ENCODE measurements around the gene NAA35. TPM values are rescaled to one million over a fixed set of nuclear protein-coding genes. Genes with fewer than 3 reads are reported as not detected.
A peak's percentile ranks its signal among the peaks of the same experiment; 100 is the strongest.

The NAA35 gene
- total RNA-seq, 1 donor from 2014 or later, result 35.7 TPM

DNA sequence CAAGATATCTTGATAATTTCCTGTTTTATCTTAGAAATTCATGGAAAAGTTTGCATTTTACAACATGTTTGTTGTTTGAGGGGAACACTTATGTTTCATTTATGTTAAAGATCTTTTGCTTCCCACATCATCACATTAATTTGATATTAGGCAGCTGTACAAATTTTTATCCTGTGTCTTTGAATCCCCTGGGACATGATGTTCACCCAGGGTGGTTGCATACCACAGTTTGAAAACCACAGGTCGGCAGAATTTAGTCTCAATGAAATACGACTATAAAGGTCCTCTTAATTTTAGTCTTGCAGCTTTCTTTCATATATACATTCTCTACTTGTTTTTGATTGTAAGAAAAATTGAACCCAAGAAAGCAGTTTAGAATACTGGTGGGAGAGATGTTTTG lies 3.7 kb downstream of the NAA35 start:
- Mint-ChIP-seq H3K36me3 (peaks cover 38% of the 10 kb centered on the region), H3K27me3 (no peaks in the 10 kb centered on the region), H3K27ac (peak overlapping the region; percentile 33), H3K9me3 (peaks cover 5% of the 10 kb centered on the region), H3K4me1 (ENCODE audit: unreplicated experiment) (peaks cover 21% of the 10 kb centered on the region), H3K4me3 (no peak overlapping the region)
- DNase-seq (ENCODE audit: extremely low spot score, unreplicated experiment), result no peak
- TF ChIP-seq, protein P1, sequence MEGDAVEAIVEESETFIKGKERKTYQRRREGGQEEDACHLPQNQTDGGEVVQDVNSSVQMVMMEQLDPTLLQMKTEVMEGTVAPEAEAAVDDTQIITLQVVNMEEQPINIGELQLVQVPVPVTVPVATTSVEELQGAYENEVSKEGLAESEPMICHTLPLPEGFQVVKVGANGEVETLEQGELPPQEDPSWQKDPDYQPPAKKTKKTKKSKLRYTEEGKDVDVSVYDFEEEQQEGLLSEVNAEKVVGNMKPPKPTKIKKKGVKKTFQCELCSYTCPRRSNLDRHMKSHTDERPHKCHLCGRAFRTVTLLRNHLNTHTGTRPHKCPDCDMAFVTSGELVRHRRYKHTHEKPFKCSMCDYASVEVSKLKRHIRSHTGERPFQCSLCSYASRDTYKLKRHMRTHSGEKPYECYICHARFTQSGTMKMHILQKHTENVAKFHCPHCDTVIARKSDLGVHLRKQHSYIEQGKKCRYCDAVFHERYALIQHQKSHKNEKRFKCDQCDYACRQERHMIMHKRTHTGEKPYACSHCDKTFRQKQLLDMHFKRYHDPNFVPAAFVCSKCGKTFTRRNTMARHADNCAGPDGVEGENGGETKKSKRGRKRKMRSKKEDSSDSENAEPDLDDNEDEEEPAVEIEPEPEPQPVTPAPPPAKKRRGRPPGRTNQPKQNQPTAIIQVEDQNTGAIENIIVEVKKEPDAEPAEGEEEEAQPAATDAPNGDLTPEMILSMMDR (conservative IDR thresholded peaks at IDR 0.05), result no peak

DNA sequence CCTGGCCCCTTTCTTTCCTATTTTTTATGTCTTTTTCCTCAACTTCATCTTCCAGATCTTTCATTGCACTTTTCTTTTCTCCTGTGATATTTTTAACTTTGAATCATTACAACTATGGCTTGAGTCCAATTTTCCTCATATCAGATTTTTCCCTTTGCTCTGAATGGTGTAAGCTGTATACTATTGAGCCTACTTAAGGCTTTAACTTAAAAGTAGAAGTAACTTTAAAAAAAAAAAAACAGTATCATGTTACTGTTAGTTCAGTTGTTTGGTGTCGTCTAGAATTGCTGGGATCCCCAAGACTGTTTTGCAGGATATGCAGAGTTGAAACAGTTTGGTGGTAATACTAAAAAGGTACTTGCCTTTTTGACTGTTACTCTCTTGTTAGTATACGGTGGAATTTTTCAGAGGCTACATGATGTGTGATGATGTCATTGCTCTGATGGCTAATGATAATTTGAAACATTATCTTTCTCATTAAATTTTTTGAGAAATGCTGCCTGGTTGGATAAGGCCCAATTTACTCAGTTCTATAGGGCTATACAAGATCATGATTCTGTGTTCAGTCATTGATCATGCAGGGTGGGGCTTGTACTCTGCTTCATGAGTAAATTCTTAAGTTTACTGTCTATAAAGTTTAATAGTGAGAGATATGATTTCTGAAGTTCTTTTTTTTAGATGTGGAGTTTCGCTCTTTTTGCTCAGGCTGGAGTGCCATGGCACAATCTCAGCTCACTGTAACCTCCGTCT lies 8.8 kb downstream of the NAA35 start:
- Mint-ChIP-seq H3K36me3 (peaks cover 38% of the 10 kb centered on the region), H3K27ac (no peak overlapping the region)

DNA sequence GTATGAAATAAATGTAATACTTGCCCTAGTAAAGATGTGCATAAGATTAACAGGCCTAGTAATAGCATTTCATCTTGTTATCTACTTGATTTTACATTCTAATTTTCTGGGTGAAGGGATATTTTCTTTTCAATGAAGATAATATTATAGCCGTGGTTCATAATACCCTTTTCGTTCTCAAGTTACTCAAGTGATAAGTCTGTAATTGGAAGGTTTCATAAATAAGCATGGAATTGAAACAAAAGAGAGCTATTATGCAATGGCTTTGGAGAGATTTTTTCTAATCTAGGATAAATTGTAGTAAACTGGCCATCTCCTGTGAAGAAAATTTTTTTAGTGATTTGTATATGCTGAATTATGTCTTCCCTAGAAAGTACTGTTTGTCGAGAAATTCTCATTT lies 19.0 kb downstream of the NAA35 start:
- peaks cover 10% of the 10 kb centered on the region for H3K4me1 Mint-ChIP-seq (ENCODE audit: unreplicated experiment)
- no peaks in the 10 kb centered on the region for H3K9me3 Mint-ChIP-seq
- TF ChIP-seq, protein P1 (conservative IDR thresholded peaks at IDR 0.05), result no peak
- H3K27ac Mint-ChIP-seq, result no peak overlapping the region
- peaks cover 38% of the 10 kb centered on the region for H3K36me3 Mint-ChIP-seq
- H3K4me3 Mint-ChIP-seq, result no peak overlapping the region
- no peak for DNase-seq (ENCODE audit: extremely low spot score, unreplicated experiment)
- H3K27me3 Mint-ChIP-seq, result no peaks in the 10 kb centered on the region

More for the DNA sequence above, 8.8 kb downstream of the NAA35 start:
- Mint-ChIP-seq H3K27me3 (no peaks in the 10 kb centered on the region), H3K4me1 (ENCODE audit: unreplicated experiment) (peaks cover 14% of the 10 kb centered on the region), H3K4me3 (no peak overlapping the region), H3K9me3 (no peaks in the 10 kb centered on the region)
- no peak for DNase-seq (ENCODE audit: extremely low spot score, unreplicated experiment)
- TF ChIP-seq, protein P1 (conservative IDR thresholded peaks at IDR 0.05), result no peak

DNA sequence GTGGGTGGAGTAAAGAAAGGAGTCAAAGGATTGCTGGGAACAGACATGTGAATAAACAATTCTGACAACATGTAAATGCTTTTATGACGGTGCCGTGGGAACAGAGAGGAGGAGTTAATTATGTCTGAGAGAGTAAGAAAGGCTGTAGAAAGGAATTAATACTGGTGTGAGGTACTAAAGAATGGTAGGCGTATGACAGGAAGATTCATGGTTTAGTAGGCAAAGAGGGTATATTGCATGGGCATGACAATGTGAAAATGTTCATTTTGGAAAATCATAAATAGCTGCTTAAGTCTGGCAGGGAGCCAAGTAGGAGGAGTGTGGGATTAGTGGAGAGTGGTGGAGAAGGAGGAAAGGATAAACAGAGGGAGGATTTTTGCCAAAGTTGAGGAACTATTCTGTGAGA lies 19.7 kb downstream of the NAA35 start:
- Mint-ChIP-seq H3K27ac (peak overlapping the region; percentile 3), H3K4me3 (no peak overlapping the region), H3K36me3 (peaks cover 38% of the 10 kb centered on the region), H3K27me3 (no peaks in the 10 kb centered on the region), H3K4me1 (ENCODE audit: unreplicated experiment) (peaks cover 10% of the 10 kb centered on the region), H3K9me3 (no peaks in the 10 kb centered on the region)
- DNase-seq (ENCODE audit: extremely low spot score, unreplicated experiment), result no peak
- TF ChIP-seq, protein P1 (conservative IDR thresholded peaks at IDR 0.05), result no peak

GRCh38 chr9:85964526-85964925 lies 23.6 kb downstream of the NAA35 start:
- Mint-ChIP-seq H3K36me3 (peaks cover 38% of the 10 kb centered on the region), H3K27me3 (no peaks in the 10 kb centered on the region), H3K9me3 (no peaks in the 10 kb centered on the region), H3K4me1 (ENCODE audit: unreplicated experiment) (peaks cover 10% of the 10 kb centered on the region), H3K27ac (no peak overlapping the region), H3K4me3 (no peak overlapping the region)
- TF ChIP-seq, protein P1 (conservative IDR thresholded peaks at IDR 0.05), result no peak
- no peak for DNase-seq (ENCODE audit: extremely low spot score, unreplicated experiment)

All from type B pancreatic cell (in vitro differentiated cells).